GM19452 (cell line): ENCODE results near the gene KRTAP4-16.
"Not testable (repeated sequence)": the region's sequence is repeated elsewhere in the genome, so short reads cannot be mapped to it uniquely, and the experiment has no call there.

Experiments used
- ATAC-seq: cut with Tn5 transposase; IDR thresholded peaks from one replicate; pipeline ENCODE4 v1.9.1; 2021; ENCODE audit not compliant: unreplicated experiment

Gene KRTAP4-16

GRCh38 chr17:41101586-41102259 lies at the start of gene KRTAP4-16:
Gene KRTAP4-16, minus strand, starts transcription at chr17:41102209. Its CDS starts 0 bp downstream, at chr17:41102209.
- ATAC-seq, result no peak

- no peak for ATAC-seq
These were observed 49.5 kb upstream of the KRTAP4-16 start for GRCh38 chr17:41151525-41151924.

GRCh38 chr17:41150026-41150425 lies 48.0 kb upstream of the KRTAP4-16 start:
- ATAC-seq, result no peak

- no peak for ATAC-seq
These were observed 47.6 kb upstream of the KRTAP4-16 start, which contains the start of gene KRTAP4-5 for GRCh38 chr17:41149652-41149985. Gene KRTAP4-5, minus strand, starts transcription at chr17:41149825. Its CDS starts 58 bp downstream, at chr17:41149767.

- not testable (repeated sequence) for ATAC-seq
These were observed 47.1 kb upstream of the KRTAP4-16 start for GRCh38 chr17:41148971-41149651.

- no peak for ATAC-seq
These were observed 45.7 kb upstream of the KRTAP4-16 start for GRCh38 chr17:41147531-41148204.

GRCh38 chr17:41145261-41145660 lies 43.3 kb upstream of the KRTAP4-16 start:
- no peak for ATAC-seq

- no peak for ATAC-seq
These were observed 42.8 kb upstream of the KRTAP4-16 start for GRCh38 chr17:41144846-41145245.

GRCh38 chr17:41141361-41141760 lies 39.4 kb upstream of the KRTAP4-16 start:
- no peak for ATAC-seq

- ATAC-seq, result no peak
These were observed 38.5 kb upstream of the KRTAP4-16 start, which contains the start of gene KRTAP4-6 for GRCh38 chr17:41140360-41141131. Gene KRTAP4-6, minus strand, starts transcription at chr17:41140544. Its CDS starts 57 bp downstream, at chr17:41140487.

- not testable (repeated sequence) for ATAC-seq
These were observed 37.9 kb upstream of the KRTAP4-16 start for GRCh38 chr17:41139865-41140264.

- no peak for ATAC-seq
These were observed 32.1 kb upstream of the KRTAP4-16 start for GRCh38 chr17:41133880-41134735.

GRCh38 chr17:41131979-41132378 lies 30.0 kb upstream of the KRTAP4-16 start:
- no peak for ATAC-seq

- no peak for ATAC-seq
These were observed 25.4 kb upstream of the KRTAP4-16 start for GRCh38 chr17:41127371-41127770.

GRCh38 chr17:41126412-41126811 lies 24.4 kb upstream of the KRTAP4-16 start:
- no peak for ATAC-seq

GRCh38 chr17:41125064-41125463 lies 23.1 kb upstream of the KRTAP4-16 start:
- no peak for ATAC-seq

GRCh38 chr17:41123991-41124371 lies 22.0 kb upstream of the KRTAP4-16 start, which contains the start of gene KRTAP4-12:
Gene KRTAP4-12, minus strand, starts transcription at chr17:41124182. Its CDS starts 60 bp downstream, at chr17:41124122.
- not testable (repeated sequence) for ATAC-seq

GRCh38 chr17:41123292-41123990 lies 21.4 kb upstream of the KRTAP4-16 start:
- ATAC-seq, result not testable (repeated sequence)

- ATAC-seq, result no peak
These were observed 19.7 kb upstream of the KRTAP4-16 start for GRCh38 chr17:41121742-41122141.
